Right kidney (tissue), 1 donor: ENCODE measurements around the gene HOXD13.

Source experiments
- DNase-seq: peaks from one replicate; pipeline ENCODE4 v3.0.0-alpha.2; 2016

HOXD13 gene

GRCh38 chr2:176095421-176095820, 2.9 kb downstream of the HOXD13 start:
- DNase-seq: no peak

GRCh38 chr2:176096243-176096985, 3.9 kb downstream of the HOXD13 start:
- DNase-seq: peak; percentile 80

GRCh38 chr2:176096986-176097819, 4.7 kb downstream of the HOXD13 start:
- peak; percentile 87 for DNase-seq

GRCh38 chr2:176097820-176098365, 5.4 kb downstream of the HOXD13 start:
- DNase-seq: no peak

- DNase-seq: peak; percentile 79
Measured at GRCh38 chr2:176098366-176099158, 6.0 kb downstream of the HOXD13 start.

GRCh38 chr2:176099159-176099727, 6.7 kb downstream of the HOXD13 start:
- DNase-seq: no peak

- DNase-seq: peak; percentile 84
Measured at GRCh38 chr2:176099728-176100546, 7.4 kb downstream of the HOXD13 start, which contains the start of gene HOXD12. HOXD12 (plus strand) TSS chr2:176099795; CDS start chr2:176099802, 7 bp downstream.

- DNase-seq: no peak
Measured at GRCh38 chr2:176100547-176101140, 8.1 kb downstream of the HOXD13 start.

GRCh38 chr2:176101216-176101830, 8.8 kb downstream of the HOXD13 start:
- no peak for DNase-seq

GRCh38 chr2:176101842-176102241, 9.3 kb downstream of the HOXD13 start:
- DNase-seq: no peak

- no peak for DNase-seq
Measured at GRCh38 chr2:176102309-176102866, 9.9 kb downstream of the HOXD13 start.

GRCh38 chr2:176103194-176103593, 10.7 kb downstream of the HOXD13 start:
- no peak for DNase-seq

GRCh38 chr2:176103742-176104315, 11.3 kb downstream of the HOXD13 start:
- DNase-seq: no peak

- peak; percentile 92 for DNase-seq
Measured at GRCh38 chr2:176104316-176105077, 12.0 kb downstream of the HOXD13 start.

GRCh38 chr2:176105078-176105729, 12.7 kb downstream of the HOXD13 start:
- DNase-seq: no peak

- DNase-seq: no peak
Measured at GRCh38 chr2:176105730-176106580, 13.4 kb downstream of the HOXD13 start.
